HL-60/S4 (cell line): ENCODE results near the gene REM1.
"Not testable (repeated sequence)": the region's sequence is repeated elsewhere in the genome, so short reads cannot be mapped to it uniquely, and the experiment has no call there.

Source experiments
- in situ Hi-C: fragments of 300-500 bp; cut with MboI; formaldehyde crosslinking; loops from 2 replicates; pipeline ENCODE4 v1.14.3; 2022; ENCODE audit warnings: low sequenced_read_pairs

Gene REM1

GRCh38 chr20:31474758-31475427 is at the start of gene REM1, which contains the start of gene DEFB124:
Gene REM1, plus strand, starts transcription at chr20:31475288. Its CDS starts 1,158 bp downstream, at chr20:31476446.
Gene DEFB124, minus strand, starts transcription at chr20:31475127. Its CDS starts 2,114 bp downstream, at chr20:31473013.
- in situ Hi-C loops, result no loop called here

- in situ Hi-C loops, result no loop called here
These were observed 49.3 kb upstream of the REM1 start for GRCh38 chr20:31425797-31426196.

GRCh38 chr20:31426891-31427551 is 48.1 kb upstream of the REM1 start:
- in situ Hi-C loops, result not testable (repeated sequence)

GRCh38 chr20:31427576-31427975 is 47.5 kb upstream of the REM1 start:
- in situ Hi-C loops, result not testable (repeated sequence)

- in situ Hi-C loops, result no loop called here
These were observed 44.4 kb upstream of the REM1 start for GRCh38 chr20:31430568-31431115.

- in situ Hi-C loops, result no loop called here
These were observed 35.0 kb upstream of the REM1 start, which contains the start of gene DEFB123 for GRCh38 chr20:31440012-31440659. Gene DEFB123, plus strand, starts transcription at chr20:31440632. Its CDS starts 67 bp downstream, at chr20:31440699.

- in situ Hi-C loops, result no loop called here
These were observed 28.8 kb upstream of the REM1 start for GRCh38 chr20:31446084-31446819.

- in situ Hi-C loops, result no loop called here
These were observed 25.3 kb upstream of the REM1 start for GRCh38 chr20:31449511-31450414.

GRCh38 chr20:31452575-31452974 is 22.5 kb upstream of the REM1 start:
- in situ Hi-C loops, result no loop called here

GRCh38 chr20:31454361-31454760 is 20.7 kb upstream of the REM1 start:
- in situ Hi-C loops, result no loop called here

GRCh38 chr20:31470946-31471345 is 4.1 kb upstream of the REM1 start:
- in situ Hi-C loops, result not testable (repeated sequence)

- in situ Hi-C loops, result no loop called here
These were observed 2.4 kb upstream of the REM1 start for GRCh38 chr20:31472395-31473330.

GRCh38 chr20:31473331-31474096 is 1.6 kb upstream of the REM1 start:
- in situ Hi-C loops, result no loop called here

GRCh38 chr20:31474097-31474436 is 1.0 kb upstream of the REM1 start:
- in situ Hi-C loops, result no loop called here

- in situ Hi-C loops, result no loop called here
These were observed 595 bp downstream of the REM1 start for GRCh38 chr20:31475472-31476293.

- in situ Hi-C loops, result no loop called here
These were observed 1.2 kb downstream of the REM1 start for GRCh38 chr20:31476294-31476585.

- in situ Hi-C loops, result no loop called here
These were observed 1.6 kb downstream of the REM1 start for GRCh38 chr20:31476643-31477215.
